Measurements from ENCODE around the gene VWDE.

The VWDE gene

GRCh38 chr7:12320987-12321647 is 82.5 kb downstream of the VWDE start:
- TF ChIP-seq, protein P1, sequence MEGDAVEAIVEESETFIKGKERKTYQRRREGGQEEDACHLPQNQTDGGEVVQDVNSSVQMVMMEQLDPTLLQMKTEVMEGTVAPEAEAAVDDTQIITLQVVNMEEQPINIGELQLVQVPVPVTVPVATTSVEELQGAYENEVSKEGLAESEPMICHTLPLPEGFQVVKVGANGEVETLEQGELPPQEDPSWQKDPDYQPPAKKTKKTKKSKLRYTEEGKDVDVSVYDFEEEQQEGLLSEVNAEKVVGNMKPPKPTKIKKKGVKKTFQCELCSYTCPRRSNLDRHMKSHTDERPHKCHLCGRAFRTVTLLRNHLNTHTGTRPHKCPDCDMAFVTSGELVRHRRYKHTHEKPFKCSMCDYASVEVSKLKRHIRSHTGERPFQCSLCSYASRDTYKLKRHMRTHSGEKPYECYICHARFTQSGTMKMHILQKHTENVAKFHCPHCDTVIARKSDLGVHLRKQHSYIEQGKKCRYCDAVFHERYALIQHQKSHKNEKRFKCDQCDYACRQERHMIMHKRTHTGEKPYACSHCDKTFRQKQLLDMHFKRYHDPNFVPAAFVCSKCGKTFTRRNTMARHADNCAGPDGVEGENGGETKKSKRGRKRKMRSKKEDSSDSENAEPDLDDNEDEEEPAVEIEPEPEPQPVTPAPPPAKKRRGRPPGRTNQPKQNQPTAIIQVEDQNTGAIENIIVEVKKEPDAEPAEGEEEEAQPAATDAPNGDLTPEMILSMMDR (conservative IDR thresholded peaks at IDR 0.05; ENCODE audit: low read length): no peak
- no peak for DNase-seq (ENCODE audit: low read depth)
- H3K4me3 ChIP-seq (ENCODE audit: low read length): no peak overlapping the region

DNA sequence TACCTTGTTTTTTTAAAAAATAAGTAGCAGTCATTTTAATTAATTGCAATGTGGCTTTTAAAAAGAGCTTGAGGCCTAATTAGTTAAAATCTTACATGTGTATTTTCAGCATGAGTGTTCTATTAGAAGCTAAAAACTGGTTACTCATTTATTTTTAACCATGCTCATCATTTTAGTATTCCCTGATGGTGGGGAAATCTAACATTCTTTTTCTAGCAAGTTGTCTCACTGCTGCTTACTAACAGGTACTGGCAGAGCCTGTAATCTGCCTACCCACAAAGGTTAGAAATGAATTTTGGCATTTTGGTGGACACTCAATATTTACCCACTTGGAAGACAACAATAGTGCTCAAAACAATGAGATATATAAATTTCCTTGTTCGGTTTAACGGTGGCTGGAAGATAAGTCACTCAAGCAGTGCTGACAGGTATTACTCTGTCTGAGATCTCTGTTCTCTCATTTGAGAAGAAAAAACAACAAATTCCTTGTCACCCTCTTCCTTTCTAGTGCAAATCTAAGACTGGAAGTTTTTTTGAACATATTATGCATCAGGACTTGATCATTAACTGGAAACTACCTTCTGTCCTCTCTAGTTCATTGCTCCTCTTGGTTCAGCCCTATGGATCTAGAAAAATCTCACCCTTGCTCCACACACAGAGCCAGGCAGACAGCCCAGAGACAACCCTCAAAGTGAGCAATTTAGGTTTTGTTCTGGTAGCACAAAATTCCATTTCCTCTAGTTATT is 83.3 kb downstream of the VWDE start:
- H3K4me3 ChIP-seq (ENCODE audit: low read length): no peak overlapping the region
- TF ChIP-seq, protein P1 (conservative IDR thresholded peaks at IDR 0.05; ENCODE audit: low read length): no peak
- no peak for DNase-seq (ENCODE audit: low read depth)

GRCh38 chr7:12317675-12318074 is 86.0 kb downstream of the VWDE start:
- TF ChIP-seq, protein P1 (conservative IDR thresholded peaks at IDR 0.05; ENCODE audit: low read length): no peak
- H3K4me3 ChIP-seq (ENCODE audit: low read length): no peak overlapping the region

GRCh38 chr7:12316925-12317324 is 86.7 kb downstream of the VWDE start:
- TF ChIP-seq, protein P1 (conservative IDR thresholded peaks at IDR 0.05; ENCODE audit: low read length): no peak
- H3K4me3 ChIP-seq (ENCODE audit: low read length): no peak overlapping the region
- DNase-seq (ENCODE audit: low read depth): no peak

More at GRCh38 chr7:12317675-12318074, 86.0 kb downstream of the VWDE start:
- DNase-seq (ENCODE audit: low read depth): no peak

DNA sequence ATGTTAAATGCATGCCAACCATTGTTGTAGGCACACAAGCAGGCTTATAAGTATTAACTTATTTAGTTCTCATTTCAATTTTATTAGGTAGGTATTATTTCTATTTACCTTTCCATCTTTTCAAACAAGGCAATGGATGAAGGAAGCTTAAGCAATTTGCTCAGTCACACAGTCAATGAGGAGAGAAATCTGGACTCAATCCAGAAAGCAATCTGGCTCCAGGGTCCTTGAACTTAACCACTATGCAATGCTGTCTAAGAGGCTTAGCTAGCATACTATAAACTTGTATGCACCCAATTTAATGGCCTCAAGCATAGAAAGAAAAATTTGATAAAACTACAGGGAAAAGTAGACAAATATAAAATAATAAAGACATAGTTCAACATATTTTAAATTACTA is 88.6 kb downstream of the VWDE start:
- TF ChIP-seq, protein P1 (conservative IDR thresholded peaks at IDR 0.05; ENCODE audit: low read length): no peak
- no peak for DNase-seq (ENCODE audit: low read depth)
- no peak overlapping the region for H3K4me3 ChIP-seq (ENCODE audit: low read length)

- no peak overlapping the region for H3K4me3 ChIP-seq (ENCODE audit: low read length)
- no peak for DNase-seq (ENCODE audit: low read depth)
- TF ChIP-seq, protein P1 (conservative IDR thresholded peaks at IDR 0.05; ENCODE audit: low read length): no peak
Measured at GRCh38 chr7:12314199-12314598, 89.5 kb downstream of the VWDE start.

- no peak for DNase-seq (ENCODE audit: low read depth)
- TF ChIP-seq, protein P1 (conservative IDR thresholded peaks at IDR 0.05; ENCODE audit: low read length): no peak
- no peak overlapping the region for H3K4me3 ChIP-seq (ENCODE audit: low read length)
Measured at GRCh38 chr7:12305502-12305901, 98.2 kb downstream of the VWDE start.

All from AG10803 (cell line).